ENCODE data around the gene CTNNA2.

The CTNNA2 gene

DNA sequence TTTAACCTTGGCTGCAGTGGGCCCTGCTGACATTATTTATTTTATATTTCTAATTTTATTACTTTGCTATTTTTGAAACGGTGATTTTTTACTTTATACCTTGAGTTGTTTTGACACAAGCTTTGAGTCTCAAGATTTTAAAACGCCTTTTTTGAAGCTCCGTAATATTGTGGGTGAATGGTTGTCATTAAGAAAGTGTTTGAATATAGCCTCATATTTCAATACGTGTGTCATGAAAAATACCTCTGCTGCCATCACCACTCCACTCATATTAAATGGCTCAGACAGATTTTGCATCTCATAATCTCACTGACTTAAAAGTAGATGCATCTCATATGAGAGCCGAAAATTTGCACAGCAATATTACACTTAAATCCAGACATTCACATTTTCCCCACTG is 106.6 kb downstream of the CTNNA2 start:
- DNase-seq = no peak

DNA sequence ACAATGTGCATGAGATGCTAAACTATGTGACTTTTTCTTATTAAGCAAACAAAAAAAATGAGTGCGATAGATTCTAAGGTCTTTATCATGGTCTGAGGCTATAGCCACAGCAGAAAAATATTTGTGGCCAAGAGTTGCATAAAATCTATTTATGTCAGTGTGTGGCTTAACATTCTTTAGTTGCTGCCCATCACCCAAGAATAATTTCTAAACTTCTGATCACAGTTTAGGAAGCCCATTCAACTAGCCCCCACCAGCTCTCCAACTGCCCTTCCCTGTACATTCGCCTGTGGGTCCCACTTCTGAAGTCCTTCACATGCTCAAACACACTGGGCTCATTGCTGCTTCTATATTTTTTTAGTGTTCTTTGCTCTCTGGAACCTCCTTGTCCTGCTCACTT is 107.1 kb downstream of the CTNNA2 start:
- no peak for DNase-seq

DNA sequence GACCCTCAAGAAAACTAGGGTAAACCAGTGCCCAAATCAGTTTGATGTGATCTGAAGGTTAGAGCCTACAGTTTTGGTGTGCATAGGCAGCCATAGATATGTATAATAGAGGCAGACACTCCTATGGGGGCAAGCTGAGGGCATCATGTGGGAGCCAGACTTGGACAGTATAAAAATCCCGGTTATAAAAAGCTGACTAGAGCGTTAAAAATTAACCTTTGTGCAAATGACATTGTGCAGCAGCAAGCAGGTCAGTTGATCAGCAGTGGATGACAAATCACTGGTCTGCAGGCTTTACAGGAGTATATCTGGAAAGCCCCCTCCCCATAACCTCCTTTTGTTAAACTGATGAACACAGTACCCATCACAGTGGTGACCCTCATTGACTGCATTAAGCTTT is 107.8 kb downstream of the CTNNA2 start:
- no peak for DNase-seq

DNA sequence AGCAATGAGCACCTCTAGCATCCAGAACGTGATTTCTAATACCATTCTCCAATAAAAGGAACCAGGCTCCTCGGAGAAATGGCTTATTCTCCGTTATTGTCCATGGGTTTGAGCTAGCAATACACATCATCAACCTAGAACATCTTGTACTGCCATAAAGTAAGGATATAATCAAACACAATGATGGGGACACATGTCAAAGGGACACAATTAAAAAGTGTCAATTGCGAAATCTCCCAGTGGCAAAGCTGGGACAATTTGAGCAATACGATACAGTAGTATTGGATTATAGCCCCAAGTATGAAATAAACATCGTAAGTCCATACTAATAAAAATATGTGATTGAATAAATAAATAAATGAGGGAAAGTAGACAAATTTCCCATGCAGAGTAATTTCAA is 108.4 kb downstream of the CTNNA2 start:
- no peak for DNase-seq

DNA sequence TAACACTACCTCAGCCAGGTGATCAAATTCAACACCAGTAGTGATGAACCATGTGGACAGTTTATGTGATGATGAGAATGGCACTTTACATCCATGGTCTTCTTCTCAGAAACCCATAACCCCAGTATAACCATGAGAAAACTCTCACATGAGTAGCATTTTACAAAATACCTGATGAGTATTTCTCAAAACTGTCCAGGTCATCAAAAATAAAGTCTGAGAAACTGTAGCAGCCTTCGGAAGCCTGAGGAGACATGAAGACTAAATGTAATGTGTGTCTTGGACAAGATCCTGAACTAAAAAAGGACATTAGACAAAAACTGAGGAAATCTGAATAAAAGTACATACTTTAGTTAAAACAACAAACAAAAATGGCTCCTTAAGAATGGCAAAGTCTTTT is 108.9 kb downstream of the CTNNA2 start:
- no peak for DNase-seq

DNA sequence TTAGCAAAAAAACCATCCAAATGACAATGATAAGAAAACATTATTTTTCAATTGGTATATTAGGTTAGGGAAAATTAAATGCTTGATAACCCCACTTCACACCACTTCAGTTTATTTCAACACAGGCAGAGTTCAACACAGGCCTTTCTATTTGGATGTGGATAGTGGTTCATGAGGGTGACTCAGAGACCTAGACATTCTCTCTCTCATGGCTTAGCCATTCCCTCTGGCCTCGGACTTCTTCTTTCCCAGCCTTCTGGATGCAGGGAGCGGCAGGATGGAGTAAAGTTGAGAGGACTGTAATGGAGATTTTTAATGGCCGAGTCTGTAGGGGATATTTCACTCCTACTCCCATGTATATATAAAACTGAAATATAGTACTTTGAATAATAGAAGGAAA is 109.7 kb downstream of the CTNNA2 start:
- no peak for DNase-seq

DNA sequence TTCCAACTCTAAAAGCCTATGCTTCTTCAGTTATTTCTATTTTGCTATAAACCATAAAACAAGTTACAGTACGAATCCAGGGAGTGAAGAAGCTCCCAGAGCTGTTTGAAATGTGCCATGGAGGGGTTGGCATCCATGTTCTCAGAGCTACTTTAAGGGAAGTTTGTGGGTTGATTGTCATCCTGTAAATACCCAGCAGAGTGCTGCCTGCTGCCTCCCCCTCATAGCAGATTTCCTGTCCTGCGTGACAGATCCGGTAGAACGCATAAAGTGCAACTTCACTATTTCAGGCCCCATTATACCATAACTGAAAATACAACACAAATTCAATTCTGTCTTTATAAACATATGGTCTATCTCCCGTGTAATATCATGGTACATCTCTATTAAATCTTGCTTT is 114.4 kb downstream of the CTNNA2 start:
- no peak for DNase-seq

DNA sequence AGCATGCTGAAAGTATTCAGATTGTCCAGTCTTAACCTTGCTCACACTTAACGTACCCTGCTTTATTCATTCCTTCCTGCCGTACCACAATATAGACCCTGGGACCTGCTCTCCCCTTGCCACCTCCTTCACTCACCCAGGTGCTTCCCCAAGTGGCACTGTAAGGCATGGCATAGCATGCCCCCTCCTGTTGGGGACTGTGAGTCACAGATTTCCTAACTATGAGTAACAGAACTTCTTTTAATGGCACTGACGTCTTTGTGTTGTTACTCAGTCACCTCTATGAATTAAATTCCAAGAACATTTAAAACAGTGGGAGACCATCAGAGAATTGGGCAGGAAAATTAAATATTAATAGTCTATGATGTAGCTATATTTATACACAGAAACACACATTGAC is 117.2 kb downstream of the CTNNA2 start:
- no peak for DNase-seq

DNA sequence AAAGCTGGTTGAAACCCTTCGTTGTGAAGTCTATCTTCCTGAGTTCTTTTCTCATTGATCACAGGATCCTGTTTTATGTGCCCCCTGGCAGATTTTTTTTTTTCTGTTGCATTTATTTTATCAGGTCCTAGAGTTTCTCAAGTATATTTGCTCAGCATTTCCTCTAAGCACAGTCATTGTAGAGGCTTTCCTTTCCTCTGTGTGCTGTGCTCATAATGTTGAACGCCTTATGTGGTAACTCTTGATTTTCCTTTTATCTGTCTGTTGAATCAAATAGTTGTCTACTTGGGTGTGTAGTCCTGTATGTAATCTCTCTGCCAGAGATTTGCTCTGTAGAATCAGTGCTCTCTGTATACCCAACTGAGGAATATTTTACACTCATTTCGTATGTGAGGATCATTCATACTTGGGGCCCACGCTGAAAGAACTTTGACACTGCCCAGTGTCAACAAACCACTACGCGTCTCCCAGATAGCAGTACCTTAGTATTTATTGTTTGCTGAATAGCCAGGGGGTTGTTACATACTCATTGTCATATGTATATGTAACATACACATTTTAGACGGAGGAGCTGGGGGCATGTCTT is 118.2 kb downstream of the CTNNA2 start:
- DNase-seq = no peak

DNA sequence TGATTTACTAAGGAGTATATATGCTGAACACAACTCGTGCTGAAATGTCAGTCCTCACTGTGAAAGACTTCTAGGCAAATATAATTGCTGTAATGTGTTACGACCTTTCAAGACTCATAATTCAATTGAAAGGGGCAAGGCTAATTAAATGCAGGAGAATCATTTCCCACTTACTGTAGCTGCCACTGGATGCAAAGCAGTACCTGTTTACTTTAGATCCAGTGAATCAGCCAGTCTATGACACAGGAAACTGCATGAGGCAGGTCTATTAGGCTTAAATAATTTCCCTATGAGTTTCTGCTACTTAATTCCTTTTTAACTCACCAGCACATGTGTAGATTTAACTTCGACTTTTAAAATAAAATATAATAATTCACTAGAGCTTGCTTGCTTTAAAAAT is 125.6 kb downstream of the CTNNA2 start:
- peak; percentile 4 for DNase-seq

DNA sequence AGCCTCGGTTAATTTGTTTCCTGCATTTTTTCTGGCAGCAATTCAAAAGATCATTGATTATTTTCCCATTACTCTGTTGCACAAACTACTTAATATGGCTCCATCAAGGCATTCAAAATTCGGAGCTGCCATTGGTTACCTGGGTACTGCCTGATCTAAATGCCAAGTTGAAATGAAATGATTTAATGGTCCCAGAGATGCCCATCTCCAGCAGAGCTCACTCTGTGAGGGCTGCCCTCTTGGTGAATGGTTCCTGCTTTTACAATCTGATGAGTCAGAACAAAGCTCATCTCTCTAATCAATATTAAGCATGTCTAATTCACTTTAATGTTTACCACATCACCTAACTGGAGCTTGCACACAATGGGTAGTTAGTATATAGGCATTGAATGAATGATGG is 126.1 kb downstream of the CTNNA2 start:
- DNase-seq = no peak

DNA sequence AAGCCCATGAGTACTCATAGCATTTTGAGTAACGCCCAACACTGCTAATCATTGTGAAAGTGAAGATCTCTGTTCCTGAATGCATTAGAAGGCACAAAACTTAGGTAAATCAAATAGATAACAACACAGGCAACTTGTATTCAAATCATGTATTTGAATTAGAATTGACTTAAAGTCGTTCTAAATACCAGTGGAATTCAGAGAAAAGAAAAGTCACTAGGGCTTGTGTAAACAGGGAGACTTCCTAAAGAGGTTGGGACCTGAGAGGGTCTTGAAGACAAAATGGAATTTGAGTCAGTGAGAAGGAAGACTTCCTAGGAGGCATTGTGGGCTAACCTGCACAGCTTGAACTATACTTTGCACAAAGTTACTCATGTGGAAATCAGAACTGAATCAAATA is 127.2 kb downstream of the CTNNA2 start:
- DNase-seq = no peak

DNA sequence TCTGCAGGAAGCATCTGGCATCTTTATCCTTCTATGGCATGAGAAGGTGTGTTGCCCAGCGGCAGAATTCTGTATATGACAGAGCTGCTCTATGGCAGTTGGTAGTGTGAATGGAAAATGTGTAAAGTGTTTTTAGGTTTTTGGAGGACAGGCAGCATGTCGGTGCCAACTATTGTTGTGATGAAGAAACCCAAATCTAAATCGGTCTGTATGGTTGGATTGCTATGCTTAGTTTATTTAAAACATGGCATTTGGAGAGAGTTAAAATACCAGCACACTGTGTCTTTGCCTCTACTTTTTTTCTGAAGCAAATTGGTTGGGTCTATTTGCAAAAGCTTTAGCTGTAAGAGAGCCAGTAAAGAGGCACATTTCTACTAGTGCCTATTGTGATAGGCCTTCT is 136.7 kb downstream of the CTNNA2 start:
- no peak for DNase-seq

DNA sequence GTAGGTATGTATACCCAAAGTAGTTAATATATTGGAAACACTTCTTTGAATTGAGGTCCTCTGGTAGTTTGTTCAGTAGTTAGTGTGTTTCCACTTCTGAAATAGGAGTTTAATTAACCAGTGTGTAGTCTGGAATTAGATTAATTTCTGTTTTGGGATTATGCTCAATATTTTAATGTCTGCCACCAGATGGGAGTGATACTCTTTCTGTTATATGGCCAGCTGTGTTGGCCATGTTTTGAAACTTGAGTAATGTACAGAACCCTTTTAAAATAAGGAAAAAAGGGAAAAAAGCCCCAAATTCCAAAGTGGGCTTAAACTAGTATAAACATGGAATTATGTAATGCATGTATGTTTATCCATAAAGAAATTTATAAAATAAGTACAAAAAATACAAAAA is 147.7 kb downstream of the CTNNA2 start:
- DNase-seq = no peak

DNA sequence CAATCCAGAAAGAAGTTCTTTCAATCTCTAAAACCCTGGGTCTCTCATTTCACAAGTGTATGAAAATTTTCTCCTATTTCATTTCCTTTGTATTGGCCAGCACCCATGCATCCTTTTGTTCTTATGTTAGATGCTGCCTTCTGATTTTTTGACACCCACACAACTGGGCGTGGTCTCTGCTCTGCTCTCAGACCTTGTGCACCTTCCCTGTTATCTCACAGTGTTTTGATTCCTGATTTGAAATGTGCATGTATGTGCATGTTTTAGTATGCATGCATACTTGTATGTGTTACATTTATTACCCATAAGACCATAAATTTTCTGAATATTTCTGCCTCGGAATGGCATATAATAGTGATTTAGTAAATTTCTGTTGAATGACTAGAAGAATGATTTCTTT is 152.2 kb downstream of the CTNNA2 start:
- no peak for DNase-seq

DNA sequence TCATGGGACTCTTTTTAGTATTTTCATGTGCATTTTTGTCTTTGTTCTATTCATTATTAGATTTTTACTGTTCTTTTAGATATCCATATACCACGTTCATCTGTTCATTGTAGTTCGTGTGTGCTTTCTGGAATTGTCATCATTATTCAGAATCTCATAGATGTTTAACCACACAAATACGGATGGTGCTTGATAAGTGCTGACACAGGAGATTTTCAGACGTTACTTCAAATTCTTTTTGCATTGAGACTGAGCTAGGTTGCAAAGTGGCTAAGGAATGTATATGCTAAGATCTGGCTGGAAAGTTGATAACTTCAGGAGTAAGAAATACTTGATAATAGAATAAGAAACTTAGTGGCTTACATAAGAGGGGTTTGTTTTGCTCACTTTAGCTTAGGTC is 153.6 kb downstream of the CTNNA2 start:
- DNase-seq = no peak

DNA sequence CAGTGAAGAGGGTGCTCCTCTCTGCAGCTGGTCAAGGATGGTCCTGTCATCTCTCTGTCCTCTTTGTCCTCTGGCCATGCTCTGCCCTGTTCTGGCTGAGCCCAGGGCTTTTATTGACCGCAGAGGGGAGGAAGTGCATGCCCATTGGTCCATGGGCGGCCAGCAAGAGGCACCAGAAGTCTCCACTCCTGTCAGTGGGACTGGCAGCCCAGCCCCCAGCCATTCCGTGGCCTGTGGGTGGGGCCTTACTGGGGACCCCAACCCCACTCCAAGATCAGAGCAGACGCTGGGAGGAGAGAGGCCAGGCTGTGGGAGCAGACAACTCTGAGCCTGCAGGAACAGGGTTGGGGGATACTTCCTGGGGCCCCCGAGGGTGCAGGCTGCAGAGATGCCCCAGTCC is 156.9 kb downstream of the CTNNA2 start:
- DNase-seq = no peak

DNA sequence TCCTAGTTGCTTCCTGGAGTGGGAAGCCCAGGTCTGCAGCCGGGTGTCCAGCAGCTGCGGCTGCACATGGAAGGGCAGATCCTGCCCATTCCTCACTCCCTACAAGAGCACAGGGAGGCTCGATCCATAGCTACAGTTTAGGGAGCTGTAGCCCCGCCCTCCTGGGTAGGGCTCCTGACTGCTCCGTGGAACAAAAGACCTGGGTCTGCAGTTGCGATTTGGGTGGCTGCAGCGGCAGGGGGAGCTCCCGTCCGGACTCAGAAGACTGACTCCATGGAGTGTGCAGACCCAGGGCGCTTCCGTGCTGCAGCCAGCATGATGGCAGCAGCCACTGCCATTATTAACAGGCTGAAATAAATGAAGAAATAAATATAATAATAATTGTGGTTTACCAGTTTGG is 157.3 kb downstream of the CTNNA2 start:
- no peak for DNase-seq

DNA sequence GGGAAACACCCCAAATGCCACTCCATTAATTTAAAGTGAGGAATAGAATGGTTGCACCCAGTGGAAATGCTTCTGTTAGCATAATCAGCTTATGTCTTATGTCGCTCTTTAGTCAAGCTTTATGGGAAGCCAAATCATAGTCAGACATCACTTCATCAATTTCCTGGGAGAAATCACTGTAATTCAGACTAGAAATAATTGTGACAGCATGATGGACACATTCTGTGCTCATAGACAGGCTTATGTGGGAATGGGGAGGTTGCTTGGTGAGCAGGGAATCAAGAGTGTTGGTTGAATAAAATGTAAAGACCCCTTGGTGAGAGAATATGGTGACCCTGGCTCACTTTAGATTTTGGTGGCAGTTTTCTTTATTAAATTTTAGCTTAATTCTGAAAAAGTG is 174.0 kb downstream of the CTNNA2 start:
- no peak for DNase-seq

DNA sequence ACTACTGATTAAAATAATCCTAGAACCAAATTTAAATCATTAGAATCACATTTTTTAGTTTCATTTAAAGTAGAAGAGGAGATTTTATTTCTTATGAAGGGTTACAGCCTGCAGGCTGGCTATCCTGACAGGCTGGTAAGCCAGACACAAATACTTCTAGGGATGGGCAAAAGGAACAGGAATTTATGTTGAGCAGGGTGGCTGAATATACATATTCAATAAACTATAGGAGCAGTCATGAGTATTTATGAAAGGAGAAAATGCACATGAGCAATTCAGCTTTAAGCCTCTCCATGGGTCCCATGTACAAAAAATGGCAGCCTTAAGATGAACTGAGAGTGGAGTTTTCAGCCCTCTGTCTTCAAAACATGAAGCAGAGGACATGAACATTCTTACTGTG is 182.4 kb downstream of the CTNNA2 start:
- no peak for DNase-seq

DNA sequence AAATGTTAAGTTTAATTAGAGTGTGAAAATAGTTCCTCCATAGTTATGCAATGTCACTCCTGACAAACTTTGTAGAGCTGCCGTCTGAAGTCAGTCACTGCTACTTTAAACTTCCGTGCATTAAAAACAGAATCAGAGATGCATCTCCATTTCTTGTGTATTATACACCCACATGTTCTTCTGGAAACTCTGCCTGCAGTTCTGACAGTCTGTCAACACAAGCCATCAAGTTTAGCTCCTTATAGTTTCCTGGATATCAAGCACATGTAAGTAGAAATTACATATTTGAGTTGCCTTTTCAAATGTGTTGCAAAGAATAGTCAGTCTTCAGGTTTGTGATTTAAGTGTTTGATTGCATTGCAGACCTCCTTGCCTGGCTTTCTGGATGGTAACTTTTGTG is 184.3 kb downstream of the CTNNA2 start:
- DNase-seq = no peak

DNA sequence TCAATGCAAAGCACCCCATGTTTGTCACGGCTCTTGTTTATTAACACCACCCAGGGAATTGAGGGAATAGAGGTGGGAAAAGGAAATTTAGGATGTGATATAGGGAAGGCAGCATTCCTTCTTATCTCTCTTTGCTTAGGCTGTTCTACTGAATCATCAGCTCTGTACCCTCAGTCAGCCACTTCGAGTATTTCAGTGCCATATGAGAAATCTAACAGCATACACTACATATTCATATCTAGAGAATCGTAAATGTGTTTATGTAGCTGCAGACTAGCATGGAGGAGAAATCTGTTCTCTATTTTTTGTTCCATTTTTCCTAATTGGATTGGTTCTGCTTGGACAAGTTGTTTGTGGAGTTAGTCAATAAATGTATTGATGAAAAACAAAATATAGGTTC is 187.8 kb downstream of the CTNNA2 start:
- no peak for DNase-seq

DNA sequence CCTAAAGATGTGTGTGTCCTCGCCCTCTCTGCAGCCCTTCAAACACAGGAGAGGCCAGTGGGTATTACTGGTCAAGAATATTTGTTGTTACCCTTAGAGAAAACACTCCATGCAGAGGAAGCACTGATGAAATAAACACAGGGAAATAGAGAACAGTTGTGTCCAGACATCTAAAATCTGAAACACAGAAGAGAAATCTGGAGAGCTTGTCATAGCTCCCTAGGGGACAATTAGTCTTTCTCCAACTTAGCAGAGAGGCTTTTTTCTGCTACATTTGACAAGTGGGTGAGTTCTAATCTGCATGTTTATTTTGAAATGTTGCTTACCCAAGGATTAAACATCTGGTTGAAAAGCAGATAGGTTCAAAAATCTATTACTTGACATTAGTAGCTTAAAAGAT is 190.1 kb downstream of the CTNNA2 start:
- DNase-seq = no peak

DNA sequence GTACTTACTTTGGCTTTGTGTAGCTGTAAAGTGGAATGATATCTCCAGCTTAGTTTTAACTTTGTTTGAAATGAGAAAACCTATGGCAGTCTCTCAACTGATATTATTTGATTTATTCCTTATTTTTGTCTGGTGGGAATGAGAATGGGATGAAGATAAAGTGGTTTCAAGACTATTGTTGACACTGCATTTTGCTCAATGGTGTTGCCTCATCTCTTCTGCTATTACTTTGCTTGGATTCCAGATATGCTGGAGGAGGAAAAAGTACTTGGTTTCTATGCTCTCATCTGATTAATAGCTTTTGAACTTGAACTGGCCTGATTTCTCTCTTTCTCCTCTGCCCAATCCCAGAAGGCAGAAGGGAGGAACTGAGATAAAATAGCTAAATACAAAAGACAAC is 198.2 kb downstream of the CTNNA2 start:
- no peak for DNase-seq

DNA sequence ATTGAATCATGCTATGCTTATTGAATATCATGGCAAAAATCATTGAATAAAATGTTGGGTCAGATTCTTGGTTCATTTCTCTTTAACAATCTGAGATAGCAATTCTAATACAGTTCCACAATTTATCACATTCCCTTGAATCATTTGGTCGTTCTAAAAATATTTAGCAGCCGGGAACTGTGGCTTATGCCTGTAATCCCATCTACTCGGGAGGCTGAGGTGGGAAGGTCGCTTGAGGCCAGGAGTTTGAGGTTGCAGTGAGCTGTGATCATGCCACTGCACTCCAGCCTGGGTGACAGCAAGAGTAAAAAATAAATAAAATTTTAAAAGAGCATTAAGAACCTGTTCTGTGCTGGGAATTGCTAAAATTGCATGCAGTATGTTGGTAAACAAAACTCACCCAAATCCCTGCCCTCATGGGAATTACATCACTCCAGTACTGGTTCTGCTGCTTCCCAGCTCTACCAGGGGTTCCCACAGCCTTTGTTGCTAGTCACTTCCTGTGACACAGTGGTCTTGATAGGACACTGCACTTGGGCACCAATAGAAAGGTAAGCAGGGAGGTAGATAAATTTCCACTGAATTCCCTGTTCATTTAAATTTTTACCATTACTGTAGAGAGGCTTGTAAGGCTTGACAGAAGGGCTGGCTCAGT is 200.4 kb downstream of the CTNNA2 start:
- DNase-seq = no peak

DNA sequence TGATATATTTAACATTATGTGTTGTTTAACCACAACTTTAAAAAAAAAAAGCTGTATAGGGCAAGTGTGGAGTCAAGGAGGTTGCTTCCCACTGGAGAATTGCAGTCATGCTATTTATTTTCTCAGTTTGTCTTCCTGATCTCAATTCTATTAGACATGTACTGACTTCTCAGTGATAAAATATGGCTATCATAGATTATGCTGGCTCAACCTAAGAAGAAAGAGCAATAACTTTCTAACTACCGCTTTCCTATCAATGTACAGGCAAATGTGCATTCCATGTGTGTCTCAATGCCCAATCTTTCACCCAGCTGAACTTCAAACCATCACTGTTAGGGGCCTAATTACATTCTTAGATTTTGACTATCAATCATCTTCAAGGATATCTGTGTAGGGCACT is 201.4 kb downstream of the CTNNA2 start:
- no peak for DNase-seq
